RWPE2 (cell line): ENCODE measurements around the gene ENSA.
A peak's percentile ranks its signal among the peaks of the same experiment; 100 is the strongest.
"Not testable (repeated sequence)": the region's sequence is repeated elsewhere in the genome, so short reads cannot be mapped to it uniquely, and the experiment has no call there.

Source experiments
- ATAC-seq: fragments of 200-7000 bp; cut with Tn5 transposase; 3 replicates; pipeline ENCODE4 v1.9.1; 2021; ENCODE audit warnings: low read depth
- DNase-seq: peaks from one replicate; pipeline ENCODE4 v3.0.0-alpha.2; 2020; ENCODE audit warnings: low spot score
- H3K27ac ChIP-seq: fragments of 450-650 bp; 2 replicates; pipeline ENCODE4 v1.5.1; 2017; ENCODE audit warnings: mild to moderate bottlenecking; ENCODE audit not compliant: poor library complexity, severe bottlenecking
- H3K27me3 ChIP-seq: fragments of 250-450 bp; sonication (Bioruptor Pico); 2 replicates; pipeline ENCODE4 v1.5.1; 2021; ENCODE audit warnings: mild to moderate bottlenecking, moderate library complexity; ENCODE audit not compliant: insufficient read depth, poor library complexity, severe bottlenecking
- H3K36me3 ChIP-seq: fragments of 250-450 bp; sonication (Bioruptor Pico); 2 replicates; pipeline ENCODE4 v1.5.1; 2020; ENCODE audit warnings: low read depth, mild to moderate bottlenecking, moderate library complexity
- H3K4me1 ChIP-seq: fragments of 250-450 bp; sonication (Bioruptor Pico); 2 replicates; pipeline ENCODE4 v1.5.1; 2021; ENCODE audit warnings: mild to moderate bottlenecking, moderate library complexity; ENCODE audit not compliant: insufficient read depth, poor library complexity, severe bottlenecking
- H3K4me3 ChIP-seq: fragments of 250-450 bp; sonication (Bioruptor Pico); 2 replicates; pipeline ENCODE4 v1.5.1; 2021; ENCODE audit warnings: mild to moderate bottlenecking, moderate library complexity; ENCODE audit not compliant: severe bottlenecking
- H3K9me3 ChIP-seq: fragments of 250-450 bp; sonication (Bioruptor Pico); 2 replicates; pipeline ENCODE4 v1.5.1; 2021; ENCODE audit warnings: mild to moderate bottlenecking, moderate library complexity; ENCODE audit not compliant: severe bottlenecking
- TF ChIP-seq, protein P1 (sequence below): fragments of 450-650 bp; IDR thresholded peaks from one replicate; pipeline ENCODE4 v1.5.1; 2017; ENCODE audit warnings: mild to moderate bottlenecking, moderate library complexity; ENCODE audit not compliant: poor library complexity, severe bottlenecking

ENSA gene

GRCh38 chr1:150627826-150628410 is 1.5 kb downstream of the ENSA start:
- TF ChIP-seq, protein P1, sequence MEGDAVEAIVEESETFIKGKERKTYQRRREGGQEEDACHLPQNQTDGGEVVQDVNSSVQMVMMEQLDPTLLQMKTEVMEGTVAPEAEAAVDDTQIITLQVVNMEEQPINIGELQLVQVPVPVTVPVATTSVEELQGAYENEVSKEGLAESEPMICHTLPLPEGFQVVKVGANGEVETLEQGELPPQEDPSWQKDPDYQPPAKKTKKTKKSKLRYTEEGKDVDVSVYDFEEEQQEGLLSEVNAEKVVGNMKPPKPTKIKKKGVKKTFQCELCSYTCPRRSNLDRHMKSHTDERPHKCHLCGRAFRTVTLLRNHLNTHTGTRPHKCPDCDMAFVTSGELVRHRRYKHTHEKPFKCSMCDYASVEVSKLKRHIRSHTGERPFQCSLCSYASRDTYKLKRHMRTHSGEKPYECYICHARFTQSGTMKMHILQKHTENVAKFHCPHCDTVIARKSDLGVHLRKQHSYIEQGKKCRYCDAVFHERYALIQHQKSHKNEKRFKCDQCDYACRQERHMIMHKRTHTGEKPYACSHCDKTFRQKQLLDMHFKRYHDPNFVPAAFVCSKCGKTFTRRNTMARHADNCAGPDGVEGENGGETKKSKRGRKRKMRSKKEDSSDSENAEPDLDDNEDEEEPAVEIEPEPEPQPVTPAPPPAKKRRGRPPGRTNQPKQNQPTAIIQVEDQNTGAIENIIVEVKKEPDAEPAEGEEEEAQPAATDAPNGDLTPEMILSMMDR: no peak
- H3K9me3 ChIP-seq: no peaks in the 10 kb centered on the region
- peaks cover 51% of the 10 kb centered on the region for H3K36me3 ChIP-seq
- H3K4me3 ChIP-seq: peak overlapping the region; percentile 58
- H3K27me3 ChIP-seq: no peaks in the 10 kb centered on the region
- DNase-seq: no peak
- no peak for ATAC-seq
- peak overlapping the region; percentile 68 for H3K27ac ChIP-seq
- H3K4me1 ChIP-seq: peaks cover 39% of the 10 kb centered on the region

DNA sequence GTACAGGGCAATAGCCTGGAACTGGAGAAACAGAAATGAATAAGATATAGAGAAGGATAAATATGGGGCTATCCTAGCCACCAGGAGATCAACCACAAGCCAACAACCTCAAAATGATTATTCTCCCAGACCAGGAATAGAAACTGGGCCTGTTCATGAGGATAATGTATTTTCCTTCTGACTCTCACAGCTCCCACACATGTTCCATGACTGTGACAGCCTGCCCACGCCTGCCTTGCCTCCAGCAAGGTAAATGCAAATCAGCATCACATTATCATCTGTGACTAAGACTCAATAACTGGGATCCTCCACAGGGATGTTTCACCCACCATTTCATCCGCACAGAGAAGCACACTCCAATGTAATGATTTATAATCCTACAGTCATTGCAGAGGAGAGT is 3.3 kb downstream of the ENSA start:
- Histone ChIP-seq H3K27ac (peak overlapping the region; percentile 68), H3K27me3 (no peaks in the 10 kb centered on the region), H3K36me3 (peaks cover 65% of the 10 kb centered on the region), H3K9me3 (no peaks in the 10 kb centered on the region), H3K4me1 (peaks cover 42% of the 10 kb centered on the region), H3K4me3 (no peak overlapping the region)
- TF ChIP-seq, protein P1: no peak
- DNase-seq (no peak), ATAC-seq (no peak)

GRCh38 chr1:150624546-150624945 is 4.9 kb downstream of the ENSA start:
- Histone ChIP-seq H3K27ac (peak overlapping the region; percentile 68), H3K36me3 (peaks cover 81% of the 10 kb centered on the region), H3K4me1 (peaks cover 51% of the 10 kb centered on the region)
- DNase-seq, H3K9me3 ChIP-seq, H3K4me3 ChIP-seq, H3K27me3 ChIP-seq, ATAC-seq: not testable (repeated sequence)

GRCh38 chr1:150624134-150624533 is 5.3 kb downstream of the ENSA start:
- ATAC-seq (peak; percentile 57), DNase-seq (peak; percentile 76)
- peak overlapping the region; percentile 68 for H3K27ac ChIP-seq
- H3K9me3 ChIP-seq, H3K4me3 ChIP-seq, H3K27me3 ChIP-seq: not testable (repeated sequence)
- peaks cover 53% of the 10 kb centered on the region for H3K4me1 ChIP-seq
- peaks cover 85% of the 10 kb centered on the region for H3K36me3 ChIP-seq

DNA sequence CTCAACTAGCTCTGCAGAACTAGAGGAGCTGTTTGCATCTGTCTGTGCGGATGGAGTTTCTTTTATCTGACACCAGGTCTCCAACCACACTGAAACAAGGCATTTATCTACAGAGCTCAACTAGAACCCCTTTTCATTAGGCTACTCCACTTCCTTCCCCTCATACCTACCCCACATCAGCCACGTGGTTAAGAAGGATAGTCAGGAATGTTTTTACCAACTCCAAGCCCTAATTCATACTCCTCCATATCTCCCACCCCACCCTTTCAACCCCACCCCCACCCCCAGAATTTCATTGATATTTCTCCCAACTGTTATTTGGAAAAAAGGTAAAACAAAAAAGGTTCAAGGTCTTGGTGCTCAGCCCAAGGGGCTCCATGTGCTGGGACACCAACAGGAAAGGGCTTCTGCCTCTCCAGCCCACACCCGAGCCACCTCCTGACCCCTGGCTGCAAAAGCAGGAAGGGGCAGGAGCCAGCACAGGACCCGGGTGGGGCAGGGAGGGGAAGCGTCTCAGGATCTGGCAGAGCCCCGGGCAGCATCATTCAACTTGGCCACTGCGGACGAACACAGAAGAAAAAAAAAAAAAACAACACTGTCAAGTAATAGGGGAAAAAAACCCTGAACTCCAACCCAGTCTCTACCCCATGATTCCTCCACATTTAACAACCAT is 7.0 kb downstream of the ENSA start:
- Histone ChIP-seq H3K4me3 (no peak overlapping the region), H3K36me3 (peaks cover 85% of the 10 kb centered on the region), H3K9me3 (no peaks in the 10 kb centered on the region), H3K27ac (peak overlapping the region; percentile 68), H3K27me3 (no peaks in the 10 kb centered on the region), H3K4me1 (peaks cover 46% of the 10 kb centered on the region)
- DNase-seq: no peak
- TF ChIP-seq, protein P1: no peak
- ATAC-seq: no peak
